ENCODE results near the gene DMD.

DMD gene

DNA sequence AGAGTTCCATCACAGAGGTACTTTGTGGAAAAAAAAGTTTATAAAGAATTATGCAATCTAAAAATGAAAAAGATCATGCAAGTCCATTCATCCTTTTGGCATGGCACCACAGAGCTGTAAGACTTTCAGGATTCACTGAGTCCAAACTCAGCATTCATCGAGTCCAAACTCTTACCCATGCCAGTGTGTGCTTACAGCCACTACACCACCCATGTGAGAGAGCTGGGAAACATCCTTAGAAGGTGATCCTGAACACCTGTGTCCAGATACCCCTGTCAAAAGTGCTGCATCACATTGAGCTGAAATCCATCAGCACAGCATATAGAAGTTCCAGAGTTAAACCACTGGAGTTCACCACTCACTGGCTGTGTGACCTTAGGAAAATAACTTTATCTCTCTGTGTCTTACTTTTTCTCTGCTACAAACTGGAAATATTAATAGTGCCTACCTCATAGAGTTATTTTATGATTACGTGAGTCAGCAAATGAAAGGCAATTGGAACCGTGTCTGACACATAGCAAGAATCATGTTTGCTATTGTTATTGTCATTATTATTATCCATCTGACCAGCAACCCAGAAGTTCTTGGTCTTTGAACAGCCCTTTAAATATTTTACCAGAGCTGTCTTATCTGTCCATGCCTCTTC is 2024.5 kb downstream of the DMD start:
- POLR2A ChIA-PET = no interaction called here
- CTCF ChIA-PET = no interaction called here
- TF ChIP-seq, protein P1, sequence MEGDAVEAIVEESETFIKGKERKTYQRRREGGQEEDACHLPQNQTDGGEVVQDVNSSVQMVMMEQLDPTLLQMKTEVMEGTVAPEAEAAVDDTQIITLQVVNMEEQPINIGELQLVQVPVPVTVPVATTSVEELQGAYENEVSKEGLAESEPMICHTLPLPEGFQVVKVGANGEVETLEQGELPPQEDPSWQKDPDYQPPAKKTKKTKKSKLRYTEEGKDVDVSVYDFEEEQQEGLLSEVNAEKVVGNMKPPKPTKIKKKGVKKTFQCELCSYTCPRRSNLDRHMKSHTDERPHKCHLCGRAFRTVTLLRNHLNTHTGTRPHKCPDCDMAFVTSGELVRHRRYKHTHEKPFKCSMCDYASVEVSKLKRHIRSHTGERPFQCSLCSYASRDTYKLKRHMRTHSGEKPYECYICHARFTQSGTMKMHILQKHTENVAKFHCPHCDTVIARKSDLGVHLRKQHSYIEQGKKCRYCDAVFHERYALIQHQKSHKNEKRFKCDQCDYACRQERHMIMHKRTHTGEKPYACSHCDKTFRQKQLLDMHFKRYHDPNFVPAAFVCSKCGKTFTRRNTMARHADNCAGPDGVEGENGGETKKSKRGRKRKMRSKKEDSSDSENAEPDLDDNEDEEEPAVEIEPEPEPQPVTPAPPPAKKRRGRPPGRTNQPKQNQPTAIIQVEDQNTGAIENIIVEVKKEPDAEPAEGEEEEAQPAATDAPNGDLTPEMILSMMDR (IDR thresholded peaks at IDR 0.05; ENCODE audit: control extremely low read depth, extremely low read depth, low read depth, missing control alignments) = no peak
- no peak for DNase-seq (ENCODE audit: extremely low spot score)

DNA sequence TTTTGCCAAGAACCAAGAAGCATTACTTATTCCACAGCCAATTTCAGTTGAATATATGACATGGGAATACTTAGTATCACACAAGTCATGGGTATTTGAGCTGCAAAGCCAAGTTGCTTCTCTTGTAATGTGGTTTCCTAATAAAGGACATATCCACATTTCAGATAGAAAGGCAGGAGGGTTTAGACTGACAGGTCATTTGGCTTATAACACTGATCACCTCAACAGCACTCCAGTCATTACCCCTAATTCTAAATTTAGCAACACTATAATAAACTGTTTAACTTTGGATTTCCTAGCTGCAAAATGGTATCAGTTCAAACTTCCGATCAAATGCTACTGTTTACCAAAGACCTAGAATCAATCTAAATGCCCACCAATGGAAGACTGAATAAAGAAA is 2025.5 kb downstream of the DMD start:
- DNase-seq (ENCODE audit: extremely low spot score) = no peak
- ChIA-PET CTCF (interaction anchor here (0.8 kb wide), 1 partner anchor 10 kb away, joined by 3 read pairs; no protein-coding TSS in a partner anchor), POLR2A (no interaction called here)
- TF ChIP-seq, protein P1 (IDR thresholded peaks at IDR 0.05; ENCODE audit: control extremely low read depth, extremely low read depth, low read depth, missing control alignments) = no peak

DNA sequence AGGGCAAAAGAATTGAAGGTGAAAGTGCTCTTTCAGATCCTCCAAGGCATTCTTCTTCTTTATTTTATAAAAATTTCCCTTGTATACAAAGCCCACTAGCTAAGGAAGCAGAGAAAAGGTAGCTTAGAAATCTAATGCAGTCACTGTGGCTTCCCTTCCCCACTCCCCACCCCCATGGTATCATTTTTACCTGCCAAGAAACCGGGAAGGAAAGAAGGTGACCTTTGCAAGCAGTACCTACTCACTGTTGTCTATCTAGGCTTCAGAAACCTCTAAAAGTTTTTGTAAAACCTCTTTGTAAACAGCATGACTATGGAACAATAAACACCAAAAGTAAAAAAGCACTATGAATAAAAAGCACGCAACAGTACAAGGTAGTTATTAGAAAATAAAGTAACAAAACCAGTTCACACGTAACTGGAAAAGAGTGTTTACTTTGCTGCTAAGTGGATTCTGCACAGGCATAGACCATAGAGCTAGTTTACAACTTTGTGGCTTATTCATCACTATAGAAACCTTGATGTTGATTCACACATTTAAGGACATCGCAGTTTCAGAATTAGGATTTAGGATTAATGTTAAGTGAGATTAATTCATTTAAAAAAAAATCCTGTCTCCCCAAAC is 2029.9 kb downstream of the DMD start:
- TF ChIP-seq, protein P1 (IDR thresholded peaks at IDR 0.05; ENCODE audit: control extremely low read depth, extremely low read depth, low read depth, missing control alignments) = no peak
- DNase-seq (ENCODE audit: extremely low spot score) = no peak
- POLR2A ChIA-PET = no interaction called here
- CTCF ChIA-PET = interaction anchor here (1.0 to 1.4 kb wide), 2 partner anchors 11 to 56 kb away, joined by 3 read pairs; no protein-coding TSS in a partner anchor

DNA sequence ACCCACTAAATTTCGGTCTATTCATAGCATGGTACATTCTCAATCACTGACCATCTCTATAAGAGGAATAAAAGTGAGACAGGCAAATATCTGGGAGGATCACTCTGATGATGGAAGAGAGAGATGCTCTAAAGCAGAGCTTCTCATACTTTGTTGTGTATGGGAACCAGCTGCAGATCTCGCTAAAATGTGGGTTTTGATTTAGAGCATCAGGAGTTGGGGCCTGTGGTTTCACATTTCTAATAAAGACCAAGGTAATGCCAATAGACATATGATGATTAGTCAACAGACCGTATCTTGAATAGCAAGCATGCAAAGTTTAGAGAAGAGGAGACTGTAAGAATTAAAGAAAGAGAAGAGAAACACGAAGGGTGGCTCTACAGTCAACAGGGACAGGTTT is 2032.1 kb downstream of the DMD start:
- DNase-seq (ENCODE audit: extremely low spot score) = no peak
- ChIA-PET POLR2A (no interaction called here), CTCF (no interaction called here)
- TF ChIP-seq, protein P1 (IDR thresholded peaks at IDR 0.05; ENCODE audit: control extremely low read depth, extremely low read depth, low read depth, missing control alignments) = no peak

DNA sequence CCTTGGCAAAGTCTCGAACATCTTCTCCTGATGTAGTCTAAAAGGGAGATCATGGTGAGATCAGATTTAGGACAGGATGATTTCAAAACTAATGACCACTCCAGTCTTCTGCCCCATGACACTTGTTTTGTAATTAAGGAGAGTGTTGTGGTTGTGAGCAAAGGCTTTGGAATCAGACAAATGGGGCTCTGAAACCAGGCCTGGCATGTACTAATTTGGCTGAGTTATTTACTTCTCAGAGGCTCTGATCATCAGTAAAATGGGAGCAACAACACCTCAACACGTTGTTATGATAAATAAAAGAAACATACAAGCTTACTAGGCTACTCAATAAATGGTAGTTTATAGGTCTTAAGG is 2032.6 kb downstream of the DMD start:
- POLR2A ChIA-PET = no interaction called here
- DNase-seq (ENCODE audit: extremely low spot score) = no peak
- CTCF ChIA-PET = no interaction called here
- TF ChIP-seq, protein P1 (IDR thresholded peaks at IDR 0.05; ENCODE audit: control extremely low read depth, extremely low read depth, low read depth, missing control alignments) = no peak

DNA sequence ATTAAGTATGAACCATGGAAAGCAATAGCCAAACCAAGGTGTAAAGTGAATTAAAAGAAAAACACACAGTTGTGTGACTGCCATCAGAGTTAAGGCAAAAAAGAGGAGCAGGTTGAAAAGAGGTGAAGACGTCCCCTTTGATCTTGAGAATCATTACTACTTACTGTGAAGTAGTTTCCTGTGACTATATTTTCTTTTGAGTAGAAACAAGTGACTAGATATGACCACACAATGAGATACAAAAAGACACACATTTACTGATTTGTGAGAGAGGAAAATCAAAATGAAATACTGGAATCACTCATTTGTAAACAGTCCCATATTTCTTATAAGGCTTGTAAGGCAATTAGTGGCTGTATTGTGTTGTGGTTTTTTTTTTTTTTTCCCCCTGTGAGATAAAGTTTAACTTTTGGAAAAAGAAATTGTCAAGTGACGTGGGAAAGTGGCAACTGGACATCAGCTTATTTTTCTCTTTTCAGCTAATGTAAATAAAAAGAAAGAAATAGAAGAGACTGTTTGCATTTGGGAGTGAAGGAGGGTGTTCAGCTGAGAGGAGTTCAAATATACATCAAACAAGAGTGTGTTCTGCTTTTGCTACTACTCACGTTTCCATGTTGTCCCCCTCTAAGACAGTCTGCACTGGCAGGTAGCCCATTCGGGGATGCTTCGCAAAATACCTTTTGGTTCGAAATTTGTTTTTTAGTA is 2033.1 kb downstream of the DMD start:
- no peak for DNase-seq (ENCODE audit: extremely low spot score)
- TF ChIP-seq, protein P1 (IDR thresholded peaks at IDR 0.05; ENCODE audit: control extremely low read depth, extremely low read depth, low read depth, missing control alignments) = no peak
- ChIA-PET CTCF (no interaction called here), POLR2A (no interaction called here)

Data from GM10248 (cell line).